Effector memory CD8-positive, alpha-beta T cell (primary cell): ENCODE measurements around the gene SLC37A3.

Experiments
- ATAC-seq: fragments of 150-1000 bp; cut with Tn5 transposase; replicated peaks from 2 replicates; pipeline ENCODE4 v1.10.0; 2021; ENCODE audit warnings: mild to moderate bottlenecking, moderate library complexity
- DNase-seq, 3 experiments: peaks; one replicate each; pipeline ENCODE4 v3.0.0; 2021
- H3K27ac Mint-ChIP-seq, 2 donors: one replicate each; pipeline ENCODE4 v1.8.0; 2022; ENCODE audit warnings: mild to moderate bottlenecking in 2 of 2, mixed read lengths in 2 of 2, moderate library complexity in 2 of 2
- H3K27me3 Mint-ChIP-seq, 2 donors: one replicate each; pipeline ENCODE4 v1.8.0; 2022; ENCODE audit warnings: mixed read lengths in 2 of 2
- H3K36me3 Mint-ChIP-seq: one replicate; pipeline ENCODE4 v1.8.0; 2022; ENCODE audit warnings: mild to moderate bottlenecking, moderate library complexity, mixed read lengths; ENCODE audit not compliant: insufficient read depth
- H3K4me1 Mint-ChIP-seq, 2 donors: one replicate each; pipeline ENCODE4 v1.8.0; 2022; ENCODE audit warnings: low read depth in 2 of 2, mixed read lengths in 2 of 2
- H3K4me3 Mint-ChIP-seq, 2 donors: one replicate each; pipeline ENCODE4 v1.8.0; 2022; ENCODE audit warnings: mild to moderate bottlenecking in 2 of 2, mixed read lengths in 2 of 2, moderate library complexity in 2 of 2
- H3K9me3 Mint-ChIP-seq, 2 donors: one replicate each; pipeline ENCODE4 v1.8.0; 2022; ENCODE audit warnings: mixed read lengths in 2 of 2

SLC37A3 gene

DNA sequence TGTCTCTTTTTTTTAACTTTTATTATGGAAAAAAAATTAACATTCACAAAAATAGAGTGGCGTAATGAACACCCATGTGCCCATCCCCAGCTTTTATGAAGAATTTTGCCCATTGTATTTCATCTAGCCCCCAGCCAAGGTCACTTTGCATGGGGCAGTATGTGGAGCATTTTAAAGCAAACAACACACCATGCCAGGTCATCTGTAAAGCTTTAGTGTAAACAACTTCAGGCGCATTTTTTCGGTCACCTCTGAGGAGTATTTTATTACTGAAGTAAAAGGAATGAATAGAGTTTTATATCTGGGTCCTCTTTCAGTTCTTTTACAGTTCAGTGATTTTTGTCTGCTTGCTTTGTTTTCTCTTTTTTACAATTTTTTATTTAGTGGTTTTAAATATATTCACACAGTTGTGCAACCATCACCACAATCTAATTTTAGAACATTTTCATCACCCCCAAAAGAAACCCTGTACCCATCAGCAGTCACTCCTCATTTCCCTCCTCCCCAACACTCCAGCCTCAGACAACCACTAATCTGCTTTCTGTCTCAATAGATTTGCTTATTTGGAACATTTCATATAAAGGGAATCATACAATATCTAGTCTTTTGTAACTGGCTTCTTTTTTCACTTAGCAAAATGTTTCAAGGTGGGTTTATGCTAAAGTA is 87.9 kb downstream of the SLC37A3 start:
- Mint-ChIP-seq H3K4me3 (no peak overlapping the region), H3K27me3 (peaks cover 16 to 17% of the 10 kb centered on the region in 2 donors), H3K27ac (no peak overlapping the region), H3K36me3 (no peaks in the 10 kb centered on the region), H3K4me1 (peaks cover 0 to 2% of the 10 kb centered on the region in 2 donors), H3K9me3 (no peaks in the 10 kb centered on the region)
- DNase-seq: no peak
- ATAC-seq: no peak

DNA sequence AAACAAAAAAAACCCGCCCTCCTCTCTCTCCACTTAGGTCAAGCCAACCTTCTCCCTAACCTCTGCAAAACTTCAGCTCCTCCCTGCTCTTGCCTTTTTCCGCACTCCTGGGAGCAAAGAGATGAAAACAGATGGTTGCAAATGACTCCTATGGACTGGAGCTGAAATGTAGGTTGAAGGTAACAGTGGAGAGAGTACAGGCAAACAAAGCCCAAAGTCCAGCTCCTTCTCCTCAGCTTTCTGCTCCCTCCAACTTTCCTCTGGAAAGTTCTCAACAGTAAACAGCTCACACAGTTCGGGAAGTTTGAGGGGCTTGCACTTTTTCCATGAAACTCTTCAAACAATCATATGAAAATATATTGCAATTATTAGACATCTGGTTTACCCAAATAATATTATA is 90.3 kb downstream of the SLC37A3 start:
- Mint-ChIP-seq H3K27me3 (peaks cover 0 to 5% of the 10 kb centered on the region in 2 donors), H3K27ac (no peak overlapping the region), H3K36me3 (no peaks in the 10 kb centered on the region), H3K4me3 (no peak overlapping the region), H3K4me1 (peaks cover 4 to 7% of the 10 kb centered on the region in 2 donors), H3K9me3 (no peaks in the 10 kb centered on the region)
- no peak for ATAC-seq
- no peak for DNase-seq

DNA sequence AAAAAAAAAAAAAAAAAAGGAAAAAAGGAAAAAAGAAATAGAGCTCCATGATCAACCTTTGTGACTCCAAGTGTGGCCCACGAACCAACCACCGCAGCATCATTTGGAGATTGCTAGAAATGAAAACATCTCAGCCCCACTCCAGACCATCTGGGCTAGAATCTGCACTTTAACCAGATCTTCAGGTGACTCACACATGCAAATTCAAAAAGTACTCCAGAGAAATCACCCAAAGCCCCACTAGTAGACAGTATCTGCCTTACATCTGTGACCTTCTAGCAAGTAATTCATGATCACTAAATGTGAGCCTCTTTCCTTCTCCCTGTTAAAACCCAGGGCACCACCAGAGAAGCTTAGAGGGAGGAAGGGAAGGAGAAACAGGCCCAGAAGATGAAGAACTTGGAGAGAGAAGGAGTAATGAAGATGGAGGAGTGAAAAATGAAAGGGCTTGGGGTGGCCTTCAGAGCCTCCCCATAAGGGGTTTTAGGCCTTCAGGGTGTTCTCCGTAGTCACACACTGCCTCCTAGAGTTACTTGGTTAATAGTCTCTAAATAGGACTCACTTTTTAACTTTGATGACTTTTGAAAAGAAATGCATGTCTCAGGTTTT is 94.0 kb downstream of the SLC37A3 start:
- DNase-seq: peak; percentile 42 to 46 (median 43)

DNA sequence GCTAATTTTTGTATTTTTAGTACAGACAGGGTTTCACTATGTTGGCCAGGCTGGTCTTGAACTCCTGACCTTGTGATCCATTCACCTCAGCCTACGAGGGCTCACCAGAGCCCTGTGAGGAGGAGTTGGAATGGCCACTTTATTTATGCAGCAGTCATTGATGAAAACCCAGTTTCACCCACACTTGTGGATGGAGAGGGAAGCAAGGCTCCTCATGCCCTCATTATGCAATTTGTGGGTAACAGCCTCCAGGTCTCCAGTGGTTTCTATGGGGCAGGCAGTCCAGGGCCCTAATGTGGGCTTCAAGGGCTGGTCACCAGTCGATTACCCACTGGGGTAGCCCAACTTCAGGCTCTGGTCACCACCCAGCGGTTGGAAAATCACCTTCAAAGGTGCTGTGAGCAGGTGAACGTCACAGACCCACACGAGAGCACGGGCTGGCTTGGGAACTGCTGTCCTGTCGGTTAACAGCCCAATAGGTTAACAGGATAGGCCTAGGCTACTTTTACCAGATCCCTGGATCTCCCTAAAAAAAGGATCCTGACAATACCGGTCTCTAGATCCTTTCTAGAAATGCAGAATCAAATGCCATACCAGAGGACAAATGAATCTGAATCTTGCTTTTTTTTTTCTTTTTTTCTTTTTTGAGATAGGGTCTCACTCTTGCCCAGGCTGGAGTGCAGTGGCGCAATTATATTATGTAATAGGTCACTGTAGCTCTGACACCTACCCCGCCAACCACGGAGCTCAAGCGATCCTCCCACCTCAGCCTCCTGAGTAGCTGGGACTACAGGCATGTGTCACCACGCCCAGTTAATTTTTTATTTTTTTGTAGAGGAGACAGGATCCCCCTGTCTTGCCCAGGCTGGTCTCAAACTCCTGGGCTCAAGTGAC is 97.8 kb downstream of the SLC37A3 start:
- Mint-ChIP-seq H3K36me3 (no peaks in the 10 kb centered on the region), H3K4me3 (no peak overlapping the region), H3K27me3 (no peaks in the 10 kb centered on the region), H3K9me3 (no peaks in the 10 kb centered on the region), H3K4me1 (peaks cover 4% of the 10 kb centered on the region in 2 donors), H3K27ac (no peak overlapping the region)
- ATAC-seq (no peak), DNase-seq (no peak)

More for the DNA sequence above, 94.0 kb downstream of the SLC37A3 start:
- no peaks in the 10 kb centered on the region for H3K9me3 Mint-ChIP-seq
- H3K36me3 Mint-ChIP-seq: no peaks in the 10 kb centered on the region
- H3K27ac Mint-ChIP-seq: peak overlapping the region in 1 of 2 donors; percentile 30
- H3K27me3 Mint-ChIP-seq: no peaks in the 10 kb centered on the region
- peak; percentile 99 for ATAC-seq
- H3K4me1 Mint-ChIP-seq: peaks cover 4% of the 10 kb centered on the region in 2 donors
- no peak overlapping the region for H3K4me3 Mint-ChIP-seq

DNA sequence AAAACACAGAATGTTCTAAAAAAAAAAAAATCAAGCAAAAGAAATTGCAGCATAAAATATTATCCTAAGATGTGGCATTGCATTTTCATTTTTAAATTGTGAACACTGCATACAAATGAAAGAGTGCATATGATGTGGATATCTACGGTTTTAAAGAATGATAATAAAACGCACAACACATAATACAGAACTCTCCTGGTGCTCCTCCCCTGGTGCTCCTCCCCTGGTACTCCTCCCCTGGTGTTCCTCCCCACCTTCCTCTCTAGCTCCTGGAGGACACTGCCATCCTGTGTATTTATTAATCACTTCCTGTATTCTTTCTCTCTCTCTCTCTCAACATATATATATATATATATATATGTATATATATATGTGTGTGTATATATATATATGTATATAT is 100.1 kb downstream of the SLC37A3 start:
- H3K36me3 Mint-ChIP-seq: no peaks in the 10 kb centered on the region
- no peak for DNase-seq
- H3K4me3 Mint-ChIP-seq: no peak overlapping the region
- no peak overlapping the region for H3K27ac Mint-ChIP-seq
- no peak for ATAC-seq
- H3K27me3 Mint-ChIP-seq: no peaks in the 10 kb centered on the region
- no peaks in the 10 kb centered on the region for H3K9me3 Mint-ChIP-seq
- H3K4me1 Mint-ChIP-seq: no peaks in the 10 kb centered on the region

DNA sequence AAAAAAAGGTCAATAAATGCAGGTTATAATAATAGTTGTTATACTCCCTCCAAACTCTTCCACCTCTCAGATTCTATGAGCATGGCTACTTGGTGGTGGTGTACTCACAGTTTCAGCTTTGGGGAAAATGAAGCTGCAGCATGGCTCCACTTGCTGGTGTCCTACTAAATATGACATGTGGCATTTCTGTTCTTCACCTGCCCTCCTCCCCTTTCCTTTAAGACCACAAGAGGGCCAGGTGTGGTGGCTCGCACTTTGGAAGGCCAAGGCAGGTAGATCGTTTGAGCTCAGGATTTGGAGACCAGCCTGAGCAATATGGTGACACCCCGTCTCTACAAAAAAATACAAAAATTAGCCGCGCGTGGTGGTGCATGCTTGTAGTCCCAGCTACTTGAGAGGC is 101.1 kb downstream of the SLC37A3 start:
- Mint-ChIP-seq H3K4me1 (no peaks in the 10 kb centered on the region), H3K9me3 (no peaks in the 10 kb centered on the region), H3K27ac (no peak overlapping the region), H3K36me3 (no peaks in the 10 kb centered on the region), H3K27me3 (no peaks in the 10 kb centered on the region), H3K4me3 (no peak overlapping the region)
- ATAC-seq: no peak
- DNase-seq: no peak

DNA sequence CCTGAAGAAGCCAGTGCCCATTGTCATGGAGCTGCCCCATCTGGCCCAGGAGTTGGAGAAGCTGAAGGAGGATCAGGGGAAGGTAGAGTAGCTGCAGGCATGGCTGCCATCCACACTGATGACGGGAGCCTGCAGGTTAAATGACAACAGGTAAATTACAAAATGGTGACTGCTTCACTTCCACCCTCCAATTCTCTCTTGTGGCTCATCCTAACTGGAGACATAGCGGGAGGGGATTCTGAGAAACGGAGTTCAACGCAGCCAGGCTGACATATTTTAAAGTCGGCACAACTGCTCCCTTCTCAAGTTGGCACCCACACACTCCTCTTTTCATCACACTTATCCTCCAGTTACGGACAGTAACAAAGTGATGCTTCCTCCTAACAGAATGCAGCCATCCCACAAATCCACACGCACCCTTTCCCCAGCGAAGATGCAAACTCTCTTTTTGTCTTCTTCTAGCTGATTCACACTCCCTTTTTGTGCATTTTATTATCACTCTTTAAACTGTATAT is 103.0 kb downstream of the SLC37A3 start:
- ATAC-seq (no peak), DNase-seq (no peak)
- H3K27ac Mint-ChIP-seq: no peak overlapping the region
- H3K4me3 Mint-ChIP-seq: no peak overlapping the region
- H3K9me3 Mint-ChIP-seq: no peaks in the 10 kb centered on the region
- no peaks in the 10 kb centered on the region for H3K4me1 Mint-ChIP-seq
- H3K36me3 Mint-ChIP-seq: no peaks in the 10 kb centered on the region
- H3K27me3 Mint-ChIP-seq: no peaks in the 10 kb centered on the region

DNA sequence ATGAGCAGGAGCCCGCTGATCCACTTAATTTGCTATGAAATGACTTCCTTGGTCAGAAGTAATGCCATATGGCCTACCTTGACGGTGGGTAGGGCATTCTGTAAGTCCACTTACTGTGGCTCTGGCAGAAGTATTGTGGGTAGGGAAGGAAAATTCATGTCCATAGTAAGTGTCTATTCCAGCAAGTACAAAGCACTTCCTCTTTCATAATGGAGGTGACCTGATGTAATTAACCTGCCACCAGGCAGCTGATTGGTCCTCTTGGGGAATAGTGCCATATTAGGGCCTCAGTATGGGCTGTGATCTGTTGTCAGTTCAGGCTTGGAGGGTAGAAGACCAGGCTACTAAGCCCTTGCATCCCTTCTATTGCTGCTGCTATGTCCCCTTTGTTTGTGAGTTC is 103.9 kb downstream of the SLC37A3 start:
- no peaks in the 10 kb centered on the region for H3K36me3 Mint-ChIP-seq
- no peak overlapping the region for H3K27ac Mint-ChIP-seq
- DNase-seq (no peak), ATAC-seq (no peak)
- H3K9me3 Mint-ChIP-seq: no peaks in the 10 kb centered on the region
- H3K4me1 Mint-ChIP-seq: no peaks in the 10 kb centered on the region
- H3K27me3 Mint-ChIP-seq: no peaks in the 10 kb centered on the region
- H3K4me3 Mint-ChIP-seq: no peak overlapping the region

DNA sequence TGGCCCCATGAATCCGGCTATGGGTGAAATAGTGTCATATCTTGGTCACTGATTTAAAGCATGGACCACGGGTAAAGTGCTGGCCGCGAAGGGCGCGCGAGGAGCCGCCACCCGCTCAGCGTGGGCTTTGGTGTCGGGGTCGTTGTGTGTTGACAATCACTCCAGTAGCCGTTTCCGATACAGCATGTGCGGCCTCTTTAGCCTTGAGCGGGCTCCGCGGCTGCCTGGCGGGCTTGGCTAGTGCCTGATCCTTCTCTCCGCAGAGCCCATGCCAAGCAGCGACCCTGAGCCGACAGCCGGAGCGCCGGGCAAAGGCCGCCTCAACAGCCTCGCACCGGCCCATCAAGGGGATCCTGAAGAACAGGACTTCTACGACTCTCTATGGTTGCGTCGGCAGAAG is 105.9 kb downstream of the SLC37A3 start:
- Mint-ChIP-seq H3K4me1 (no peaks in the 10 kb centered on the region), H3K27ac (no peak overlapping the region), H3K36me3 (no peaks in the 10 kb centered on the region), H3K27me3 (no peaks in the 10 kb centered on the region), H3K4me3 (no peak overlapping the region), H3K9me3 (no peaks in the 10 kb centered on the region)
- DNase-seq (no peak), ATAC-seq (no peak)

DNA sequence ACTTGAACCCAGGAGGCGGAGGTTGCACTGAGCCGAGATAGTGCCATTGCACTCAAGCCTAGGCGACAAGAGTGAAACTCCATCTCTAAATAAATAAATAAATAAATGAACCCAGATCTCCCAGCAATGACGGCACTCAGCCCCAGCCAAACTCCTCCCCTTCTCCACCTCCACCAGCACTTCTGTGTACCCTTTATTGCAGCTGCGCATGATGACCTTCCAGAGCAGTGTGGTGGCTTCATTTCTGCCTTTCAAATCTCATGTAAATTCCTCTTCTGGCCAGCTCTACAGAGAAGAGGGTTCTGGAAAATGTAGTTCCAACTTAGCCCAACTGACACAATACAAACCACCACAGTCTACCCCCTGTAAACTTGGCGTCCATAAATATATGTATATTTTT is 108.5 kb downstream of the SLC37A3 start:
- Mint-ChIP-seq H3K27me3 (no peaks in the 10 kb centered on the region), H3K4me3 (no peak overlapping the region), H3K9me3 (no peaks in the 10 kb centered on the region), H3K4me1 (no peaks in the 10 kb centered on the region), H3K27ac (no peak overlapping the region), H3K36me3 (no peaks in the 10 kb centered on the region)
- ATAC-seq (no peak), DNase-seq (no peak)

DNA sequence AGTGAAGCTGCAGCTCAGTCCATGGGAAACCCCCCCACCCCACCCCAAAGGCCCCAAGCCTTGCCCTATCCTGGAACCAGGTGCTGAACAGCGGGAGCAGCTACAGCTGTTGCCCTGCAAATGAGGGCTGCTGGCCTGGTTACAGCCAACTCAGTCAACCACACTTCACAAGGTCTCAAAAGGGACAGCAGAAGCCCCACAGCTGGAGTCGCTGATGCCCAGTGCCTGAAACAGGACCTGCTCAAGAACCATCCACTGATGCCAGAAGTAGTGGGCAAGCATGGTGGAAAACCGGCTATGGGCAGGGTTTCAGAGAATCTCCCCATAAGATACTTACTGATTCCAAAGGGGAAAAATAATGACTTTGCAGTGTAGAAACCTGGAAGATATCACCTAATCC is 110.3 kb downstream of the SLC37A3 start:
- Mint-ChIP-seq H3K27me3 (no peaks in the 10 kb centered on the region), H3K4me3 (no peak overlapping the region), H3K9me3 (no peaks in the 10 kb centered on the region), H3K36me3 (no peaks in the 10 kb centered on the region), H3K27ac (no peak overlapping the region), H3K4me1 (no peaks in the 10 kb centered on the region)
- ATAC-seq: no peak
- DNase-seq: no peak

DNA sequence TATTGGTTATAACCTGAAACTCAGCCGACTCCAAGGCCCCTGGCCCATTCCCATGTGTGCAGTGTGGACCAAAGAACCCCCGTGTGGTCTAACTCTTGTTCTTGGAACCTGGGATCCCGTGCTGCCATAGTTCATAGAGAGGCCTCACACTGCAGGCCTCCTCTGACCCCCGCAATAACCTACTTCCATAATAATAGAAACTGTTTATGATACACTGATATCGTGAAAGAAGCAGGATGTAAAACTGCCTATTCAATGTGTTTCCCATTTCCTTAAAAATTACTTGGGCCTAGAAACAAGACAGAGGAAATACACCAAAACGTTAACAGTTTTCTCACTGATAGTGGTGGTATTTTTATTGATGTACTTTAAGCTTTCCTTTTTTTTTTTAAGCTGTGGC is 112.4 kb downstream of the SLC37A3 start:
- H3K27ac Mint-ChIP-seq: peak overlapping the region in 1 of 2 donors; percentile 20
- ATAC-seq (no peak), DNase-seq (no peak)
- no peak overlapping the region for H3K4me3 Mint-ChIP-seq
- H3K27me3 Mint-ChIP-seq: no peaks in the 10 kb centered on the region
- no peaks in the 10 kb centered on the region for H3K36me3 Mint-ChIP-seq
- H3K9me3 Mint-ChIP-seq: no peaks in the 10 kb centered on the region
- no peaks in the 10 kb centered on the region for H3K4me1 Mint-ChIP-seq

DNA sequence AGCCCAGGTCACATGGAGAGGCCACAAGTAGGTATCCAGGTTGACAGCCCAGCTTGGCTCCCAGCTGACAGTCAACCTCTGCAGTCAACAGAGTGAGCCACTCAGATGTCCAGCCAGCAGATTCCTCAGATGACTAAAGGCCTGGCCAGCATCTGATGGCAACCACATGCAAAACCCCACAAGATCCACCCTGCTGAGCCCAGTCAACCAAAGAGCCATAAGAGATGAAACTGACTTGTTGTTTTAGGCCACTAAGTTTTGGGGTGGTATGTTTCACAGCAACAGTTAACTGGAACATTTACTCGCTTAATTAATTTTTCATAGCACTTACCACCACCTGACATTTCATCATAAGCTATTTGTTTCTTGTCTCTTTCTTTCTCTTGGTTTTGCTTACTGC is 114.3 kb downstream of the SLC37A3 start:
- H3K27ac Mint-ChIP-seq: peak overlapping the region in 1 of 2 donors; percentile 36
- DNase-seq: no peak
- no peaks in the 10 kb centered on the region for H3K36me3 Mint-ChIP-seq
- peaks cover 0 to 8% of the 10 kb centered on the region in 2 donors for H3K27me3 Mint-ChIP-seq
- no peaks in the 10 kb centered on the region for H3K9me3 Mint-ChIP-seq
- H3K4me1 Mint-ChIP-seq: no peaks in the 10 kb centered on the region
- H3K4me3 Mint-ChIP-seq: no peak overlapping the region
- ATAC-seq: no peak
